ENCODE measurements around the gene LAMA5.

Gene LAMA5

GRCh38 chr20:62352402-62353288 lies 14.5 kb downstream of the LAMA5 start:
- no peak overlapping the region for H3K56ac ChIP-seq (ENCODE audit: low read length)
- no peak overlapping the region for H2BK5ac ChIP-seq (ENCODE audit: low read length)
- no peak overlapping the region for H4K5ac ChIP-seq (ENCODE audit: low read length)
- H3K4ac ChIP-seq (ENCODE audit: low read depth, low read length): no peak overlapping the region
- H3K4me1 ChIP-seq (ENCODE audit: control insufficient read depth, low read depth, low read length): peaks cover 5% of the 10 kb centered on the region
- no peak overlapping the region for H3K9ac ChIP-seq (ENCODE audit: low read length)
- no peak overlapping the region for H3K27ac ChIP-seq (ENCODE audit: low read depth, low read length)
- H3K79me2 ChIP-seq (ENCODE audit: control insufficient read depth, insufficient read depth, low read length): peaks cover 22% of the 10 kb centered on the region
- no peak overlapping the region for H3K4me2 ChIP-seq (ENCODE audit: low read length)
- no peak overlapping the region for H2BK120ac ChIP-seq (ENCODE audit: low read depth, low read length)
- no peak overlapping the region for H2AK5ac ChIP-seq (ENCODE audit: low read length)
- no peaks in the 10 kb centered on the region for H3K27me3 ChIP-seq (ENCODE audit: insufficient read depth, low read length, poor library complexity)
- no peak for DNase-seq
- H3K4me3 ChIP-seq (ENCODE audit: low read length): no peak overlapping the region
- H3K36me3 ChIP-seq (ENCODE audit: control insufficient read depth, insufficient read depth, low read length): peaks cover 2% of the 10 kb centered on the region
- H2BK15ac ChIP-seq (replicated peaks; ENCODE audit: low read depth): no peak overlapping the region
- no CpG with 5 or more reads among the region's 43 CpGs for WGBS (ENCODE audit: extremely low coverage, insufficient coverage, low lambda C conversion rate)
- H3K79me1 ChIP-seq (ENCODE audit: low read length): peaks cover 2% of the 10 kb centered on the region
- no peak overlapping the region for H4K8ac ChIP-seq (ENCODE audit: low read depth, low read length)
- H3K23ac ChIP-seq (ENCODE audit: low read length): no peak overlapping the region
- no peak overlapping the region for H3K18ac ChIP-seq (ENCODE audit: low read length)

- no peak for DNase-seq
- no peak overlapping the region for H3K4me2 ChIP-seq (ENCODE audit: low read length)
- H3K27ac ChIP-seq (ENCODE audit: low read depth, low read length): no peak overlapping the region
- no peaks in the 10 kb centered on the region for H3K27me3 ChIP-seq (ENCODE audit: insufficient read depth, low read length, poor library complexity)
- H3K9ac ChIP-seq (ENCODE audit: low read length): no peak overlapping the region
- H3K4me3 ChIP-seq (ENCODE audit: low read length): no peak overlapping the region
- H3K23ac ChIP-seq (ENCODE audit: low read length): no peak overlapping the region
- H3K4me1 ChIP-seq (ENCODE audit: control insufficient read depth, low read depth, low read length): peaks cover 5% of the 10 kb centered on the region
- H2BK120ac ChIP-seq (ENCODE audit: low read depth, low read length): no peak overlapping the region
- H4K5ac ChIP-seq (ENCODE audit: low read length): no peak overlapping the region
- H3K79me1 ChIP-seq (ENCODE audit: low read length): peaks cover 2% of the 10 kb centered on the region
- no peak overlapping the region for H4K8ac ChIP-seq (ENCODE audit: low read depth, low read length)
- H3K4ac ChIP-seq (ENCODE audit: low read depth, low read length): no peak overlapping the region
- H2AK5ac ChIP-seq (ENCODE audit: low read length): no peak overlapping the region
- no CpG with 5 or more reads among the region's 60 CpGs for WGBS (ENCODE audit: extremely low coverage, insufficient coverage, low lambda C conversion rate)
- peaks cover 2% of the 10 kb centered on the region for H3K36me3 ChIP-seq (ENCODE audit: control insufficient read depth, insufficient read depth, low read length)
- no peak overlapping the region for H2BK15ac ChIP-seq (replicated peaks; ENCODE audit: low read depth)
- H3K79me2 ChIP-seq (ENCODE audit: control insufficient read depth, insufficient read depth, low read length): peaks cover 14% of the 10 kb centered on the region
- no peak overlapping the region for H3K18ac ChIP-seq (ENCODE audit: low read length)
- no peak overlapping the region for H2BK5ac ChIP-seq (ENCODE audit: low read length)
- no peak overlapping the region for H3K56ac ChIP-seq (ENCODE audit: low read length)
These were observed 15.4 kb downstream of the LAMA5 start for GRCh38 chr20:62351469-62352401.

- Histone ChIP-seq H4K8ac (ENCODE audit: low read depth, low read length) (no peak overlapping the region), H2BK5ac (ENCODE audit: low read length) (no peak overlapping the region), H3K56ac (ENCODE audit: low read length) (no peak overlapping the region), H2AK5ac (ENCODE audit: low read length) (no peak overlapping the region), H3K36me3 (ENCODE audit: control insufficient read depth, insufficient read depth, low read length) (peaks cover 2% of the 10 kb centered on the region), H3K4me3 (ENCODE audit: low read length) (no peak overlapping the region), H3K23ac (ENCODE audit: low read length) (no peak overlapping the region), H3K4ac (ENCODE audit: low read depth, low read length) (no peak overlapping the region), H3K79me1 (ENCODE audit: low read length) (no peaks in the 10 kb centered on the region), H2BK120ac (ENCODE audit: low read depth, low read length) (no peak overlapping the region), H3K4me1 (ENCODE audit: control insufficient read depth, low read depth, low read length) (peaks cover 3% of the 10 kb centered on the region), H3K79me2 (ENCODE audit: control insufficient read depth, insufficient read depth, low read length) (peaks cover 10% of the 10 kb centered on the region), H4K5ac (ENCODE audit: low read length) (no peak overlapping the region), H3K27me3 (ENCODE audit: insufficient read depth, low read length, poor library complexity) (no peaks in the 10 kb centered on the region), H3K18ac (ENCODE audit: low read length) (no peak overlapping the region), H3K9ac (ENCODE audit: low read length) (no peak overlapping the region), H3K4me2 (ENCODE audit: low read length) (no peak overlapping the region), H3K27ac (ENCODE audit: low read depth, low read length) (no peak overlapping the region), H2BK15ac (replicated peaks; ENCODE audit: low read depth) (no peak overlapping the region)
- no peak for DNase-seq
- WGBS (ENCODE audit: extremely low coverage, insufficient coverage, low lambda C conversion rate): no CpG with 5 or more reads among the region's 23 CpGs
These were observed 16.3 kb downstream of the LAMA5 start for GRCh38 chr20:62350629-62351422.

- peaks cover 2% of the 10 kb centered on the region for H3K36me3 ChIP-seq (ENCODE audit: control insufficient read depth, insufficient read depth, low read length)
These were observed 16.9 kb downstream of the LAMA5 start for GRCh38 chr20:62350098-62350628.

GRCh38 chr20:62349556-62350097 lies 17.5 kb downstream of the LAMA5 start:
- H3K4ac ChIP-seq (ENCODE audit: low read depth, low read length): no peak overlapping the region
- no peak overlapping the region for H3K4me3 ChIP-seq (ENCODE audit: low read length)
- H3K27me3 ChIP-seq (ENCODE audit: insufficient read depth, low read length, poor library complexity): no peaks in the 10 kb centered on the region
- no peak overlapping the region for H3K9ac ChIP-seq (ENCODE audit: low read length)
- no peak overlapping the region for H3K23ac ChIP-seq (ENCODE audit: low read length)
- H3K4me1 ChIP-seq (ENCODE audit: control insufficient read depth, low read depth, low read length): no peaks in the 10 kb centered on the region
- H2BK5ac ChIP-seq (ENCODE audit: low read length): no peak overlapping the region
- H2BK120ac ChIP-seq (ENCODE audit: low read depth, low read length): no peak overlapping the region
- no peak for DNase-seq
- H3K4me2 ChIP-seq (ENCODE audit: low read length): no peak overlapping the region
- H4K8ac ChIP-seq (ENCODE audit: low read depth, low read length): no peak overlapping the region
- H3K36me3 ChIP-seq (ENCODE audit: control insufficient read depth, insufficient read depth, low read length): peaks cover 2% of the 10 kb centered on the region
- no peak overlapping the region for H2BK15ac ChIP-seq (replicated peaks; ENCODE audit: low read depth)
- no peak overlapping the region for H3K18ac ChIP-seq (ENCODE audit: low read length)
- no peak overlapping the region for H3K56ac ChIP-seq (ENCODE audit: low read length)
- WGBS (ENCODE audit: extremely low coverage, insufficient coverage, low lambda C conversion rate): no CpG with 5 or more reads among the region's 7 CpGs
- H3K79me2 ChIP-seq (ENCODE audit: control insufficient read depth, insufficient read depth, low read length): peaks cover 4% of the 10 kb centered on the region
- H3K79me1 ChIP-seq (ENCODE audit: low read length): no peaks in the 10 kb centered on the region
- H2AK5ac ChIP-seq (ENCODE audit: low read length): no peak overlapping the region
- H3K27ac ChIP-seq (ENCODE audit: low read depth, low read length): no peak overlapping the region
- no peak overlapping the region for H4K5ac ChIP-seq (ENCODE audit: low read length)

More at GRCh38 chr20:62350098-62350628, 16.9 kb downstream of the LAMA5 start:
- peak; percentile 68 for DNase-seq
- H3K4me1 ChIP-seq (ENCODE audit: control insufficient read depth, low read depth, low read length): peaks cover 2% of the 10 kb centered on the region
- WGBS (ENCODE audit: extremely low coverage, insufficient coverage, low lambda C conversion rate): no CpG with 5 or more reads among the region's 16 CpGs
- H3K56ac ChIP-seq (ENCODE audit: low read length): no peak overlapping the region
- no peak overlapping the region for H3K4me2 ChIP-seq (ENCODE audit: low read length)
- no peak overlapping the region for H4K8ac ChIP-seq (ENCODE audit: low read depth, low read length)
- no peak overlapping the region for H2BK15ac ChIP-seq (replicated peaks; ENCODE audit: low read depth)
- H3K27me3 ChIP-seq (ENCODE audit: insufficient read depth, low read length, poor library complexity): no peaks in the 10 kb centered on the region
- no peak overlapping the region for H3K4me3 ChIP-seq (ENCODE audit: low read length)
- no peak overlapping the region for H3K18ac ChIP-seq (ENCODE audit: low read length)
- H4K5ac ChIP-seq (ENCODE audit: low read length): no peak overlapping the region
- H3K27ac ChIP-seq (ENCODE audit: low read depth, low read length): no peak overlapping the region
- H3K4ac ChIP-seq (ENCODE audit: low read depth, low read length): no peak overlapping the region
- H2BK5ac ChIP-seq (ENCODE audit: low read length): no peak overlapping the region
- H3K9ac ChIP-seq (ENCODE audit: low read length): no peak overlapping the region
- H2AK5ac ChIP-seq (ENCODE audit: low read length): no peak overlapping the region
- no peaks in the 10 kb centered on the region for H3K79me1 ChIP-seq (ENCODE audit: low read length)
- no peak overlapping the region for H2BK120ac ChIP-seq (ENCODE audit: low read depth, low read length)
- H3K23ac ChIP-seq (ENCODE audit: low read length): no peak overlapping the region
- H3K79me2 ChIP-seq (ENCODE audit: control insufficient read depth, insufficient read depth, low read length): peaks cover 8% of the 10 kb centered on the region
